HG02840 (cell line): ENCODE measurements around the gene AFAP1.
"Not testable (repeated sequence)": the region's sequence is repeated elsewhere in the genome, so short reads cannot be mapped to it uniquely, and the experiment has no call there.

Experiments used
- ATAC-seq: cut with Tn5 transposase; IDR thresholded peaks from one replicate; pipeline ENCODE4 v1.9.1; 2021; ENCODE audit warnings: mild to moderate bottlenecking, moderate library complexity, moderate number of reproducible peaks; ENCODE audit not compliant: unreplicated experiment, low FRiP score

Gene AFAP1

GRCh38 chr4:7918187-7918586, 21.5 kb downstream of the AFAP1 start:
- not testable (repeated sequence) for ATAC-seq

GRCh38 chr4:7917669-7918068, 22.0 kb downstream of the AFAP1 start:
- no peak for ATAC-seq

GRCh38 chr4:7915875-7916242, 23.8 kb downstream of the AFAP1 start:
- ATAC-seq, result no peak

- no peak for ATAC-seq
Measured at GRCh38 chr4:7912826-7913225, 26.8 kb downstream of the AFAP1 start.

GRCh38 chr4:7910952-7911578, 28.6 kb downstream of the AFAP1 start:
- ATAC-seq, result no peak

GRCh38 chr4:7910263-7910896, 29.3 kb downstream of the AFAP1 start:
- ATAC-seq, result no peak

DNA sequence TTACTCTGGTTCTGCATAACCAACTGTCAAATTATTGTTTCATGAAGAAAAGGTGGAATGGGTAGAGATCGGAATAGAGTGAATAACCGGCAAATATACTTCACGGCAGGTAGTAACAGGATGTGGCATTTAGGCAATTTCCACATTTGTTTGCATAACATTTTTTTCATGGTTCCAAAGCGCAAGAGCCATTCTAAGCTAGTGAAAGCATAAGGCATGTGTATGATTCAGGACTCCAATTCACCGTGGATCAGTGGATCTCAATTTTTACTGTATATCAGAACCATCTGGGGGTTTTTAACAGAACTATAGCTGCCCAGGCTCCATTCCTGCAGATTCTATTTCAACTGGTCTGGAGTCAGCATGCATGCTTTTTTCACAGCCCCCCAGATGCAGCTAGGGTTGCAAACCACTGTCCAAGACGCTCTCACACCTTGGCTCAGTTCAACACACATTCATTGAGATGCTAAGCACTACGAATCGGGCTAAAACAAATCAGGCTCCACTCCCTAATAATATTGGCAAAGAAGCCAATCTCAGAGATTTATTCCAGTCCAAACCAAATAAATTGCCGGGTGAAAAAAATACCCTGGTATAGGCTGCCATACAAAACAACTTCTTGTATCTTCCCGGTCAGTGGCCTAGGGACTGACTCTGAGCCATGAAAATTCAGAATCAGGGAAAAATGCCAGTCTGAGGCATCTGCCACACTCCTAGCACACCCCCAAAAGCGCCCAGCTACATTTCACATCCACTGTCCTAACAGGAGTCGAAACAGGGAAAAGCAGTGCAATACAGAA, 30.0 kb downstream of the AFAP1 start:
- ATAC-seq, result no peak

DNA sequence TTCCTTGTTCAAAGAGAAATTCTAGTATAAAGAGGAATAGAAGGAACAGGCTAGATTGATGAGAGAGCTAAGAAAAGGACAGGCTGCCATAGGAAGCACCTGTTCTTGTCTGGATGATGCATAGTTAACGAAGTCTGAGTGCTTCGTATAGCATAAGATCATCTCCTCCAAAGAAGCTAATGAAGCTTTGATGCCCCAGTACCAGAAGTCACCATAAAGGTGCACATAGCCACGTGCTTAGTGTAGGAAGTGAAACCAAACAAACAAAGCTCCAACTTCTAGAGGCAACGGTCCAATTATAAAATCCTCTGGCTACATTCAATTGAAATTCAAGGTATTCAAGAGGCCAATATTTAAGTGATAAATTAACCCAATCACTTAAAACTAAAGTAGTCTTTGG, 31.0 kb downstream of the AFAP1 start:
- no peak for ATAC-seq

- no peak for ATAC-seq
Measured at GRCh38 chr4:7907142-7907541, 32.5 kb downstream of the AFAP1 start.

DNA sequence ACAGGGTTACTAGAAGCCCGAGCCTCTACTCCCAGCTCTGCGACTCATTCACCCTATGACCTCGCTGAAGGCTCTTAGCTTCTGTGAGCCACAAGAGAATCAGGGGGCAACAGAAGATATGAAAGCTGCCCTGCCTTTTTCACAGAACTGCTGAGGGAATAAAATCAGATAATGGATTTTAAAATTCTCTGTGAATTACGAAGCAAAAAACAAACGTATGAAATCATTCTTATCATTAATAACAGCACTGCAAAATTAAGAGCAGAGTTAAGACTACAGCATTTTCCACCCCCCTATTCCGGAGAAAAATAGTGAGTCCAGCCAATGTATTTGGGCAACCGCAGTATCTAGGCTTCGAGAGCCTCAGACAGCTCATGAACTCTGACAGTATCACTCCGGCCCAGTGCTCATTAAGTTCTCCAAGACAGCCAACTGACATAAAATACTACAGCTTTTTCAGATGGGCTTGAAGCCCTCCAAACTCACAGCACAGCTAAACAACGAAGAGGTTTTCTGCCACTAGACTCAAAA, 33.4 kb downstream of the AFAP1 start:
- ATAC-seq, result no peak

DNA sequence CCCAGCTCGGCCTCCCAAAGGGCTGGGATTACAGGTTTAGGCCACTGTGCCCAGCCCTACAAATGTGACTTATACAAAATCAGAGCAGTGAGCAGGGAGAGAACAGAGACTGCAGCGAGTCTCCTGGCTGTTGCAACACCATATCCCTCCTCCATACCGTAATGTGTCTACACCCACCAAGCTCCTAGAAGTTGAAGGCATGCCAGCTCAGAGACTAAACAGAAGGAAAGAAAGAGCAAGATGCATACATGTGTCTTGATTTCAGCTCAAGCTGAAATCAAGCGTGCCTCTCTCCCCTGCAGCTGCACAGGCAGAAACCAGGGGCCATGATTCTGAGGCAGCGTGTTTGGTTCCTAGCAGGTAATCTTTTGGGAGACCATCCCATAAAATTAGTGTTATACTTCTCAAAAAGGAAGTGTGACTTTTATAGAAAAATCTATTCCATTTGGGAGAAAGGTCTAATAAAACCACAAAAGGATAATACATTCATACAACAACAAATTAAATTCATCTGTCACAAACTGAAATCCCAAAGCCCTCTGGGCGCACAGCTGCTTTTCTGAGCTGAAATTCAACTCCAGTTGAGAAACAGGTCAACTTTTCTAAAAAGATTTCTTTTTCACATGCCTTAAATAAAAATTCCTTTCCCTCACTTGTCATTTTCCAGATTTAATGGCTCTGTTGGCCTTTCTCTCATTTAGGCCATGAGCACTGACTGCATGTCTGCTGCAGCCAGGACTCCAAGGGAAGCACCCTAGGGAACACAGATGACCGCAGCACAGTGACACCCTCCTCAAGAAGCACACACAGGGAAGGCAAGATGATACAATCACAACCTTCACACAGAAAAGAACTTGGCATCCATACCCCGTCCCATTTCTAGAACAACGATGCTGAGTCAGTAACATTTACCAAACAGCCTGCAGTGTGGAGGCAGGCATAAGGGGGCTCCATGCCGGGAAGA, 34.4 kb downstream of the AFAP1 start:
- ATAC-seq, result no peak

GRCh38 chr4:7903791-7904516, 35.7 kb downstream of the AFAP1 start:
- ATAC-seq, result no peak

- no peak for ATAC-seq
Measured at GRCh38 chr4:7902826-7903225, 36.8 kb downstream of the AFAP1 start.

DNA sequence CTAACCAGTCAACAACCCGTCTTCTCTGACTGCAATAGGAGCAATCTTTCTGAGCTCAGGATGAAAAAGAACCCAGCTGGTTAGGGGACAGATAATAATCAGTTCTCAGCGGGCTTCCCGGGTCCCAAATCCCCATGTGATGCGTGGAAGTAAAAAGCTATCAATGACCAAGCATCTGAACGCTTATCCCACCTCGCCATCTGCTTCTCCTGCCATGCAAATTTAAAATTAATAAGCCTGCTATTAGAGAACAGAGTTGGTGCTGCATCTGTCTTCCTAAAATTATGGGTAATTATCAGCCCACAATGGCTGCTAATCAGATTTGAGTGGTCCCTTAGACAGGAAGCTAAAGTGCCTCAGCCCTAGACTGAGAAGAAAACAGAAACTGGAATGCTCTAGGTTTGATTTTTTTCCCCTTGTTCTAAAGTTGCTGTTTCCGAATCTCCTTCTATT, 37.5 kb downstream of the AFAP1 start:
- ATAC-seq, result no peak

DNA sequence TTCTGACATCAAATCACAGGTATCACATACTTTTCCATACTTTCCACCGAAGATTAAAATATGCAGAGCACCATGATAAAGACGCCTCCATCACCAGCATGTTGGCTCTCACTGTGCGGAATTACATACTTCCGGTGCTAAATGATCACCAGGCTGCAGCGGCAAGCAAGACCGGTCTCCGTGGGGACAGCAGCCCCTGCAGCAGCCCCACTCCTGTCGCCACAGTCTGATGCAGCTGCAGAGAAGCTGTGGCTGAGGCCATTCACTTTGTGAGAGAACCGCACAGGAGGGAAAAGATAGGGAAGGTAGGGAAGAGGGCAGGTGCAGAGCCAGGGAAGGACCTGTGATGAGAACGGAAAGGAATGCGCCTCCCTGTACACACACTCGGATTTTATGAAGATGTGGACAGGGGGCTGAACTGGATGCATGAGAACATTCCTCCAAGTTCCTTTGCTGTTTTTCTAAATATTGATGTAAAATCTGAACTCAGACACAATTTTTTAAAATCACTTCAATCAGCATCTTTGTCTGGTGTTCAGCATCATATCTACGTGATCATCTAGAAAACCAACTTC, 38.3 kb downstream of the AFAP1 start:
- ATAC-seq, result no peak

GRCh38 chr4:7900334-7900909, 39.2 kb downstream of the AFAP1 start:
- ATAC-seq, result no peak

DNA sequence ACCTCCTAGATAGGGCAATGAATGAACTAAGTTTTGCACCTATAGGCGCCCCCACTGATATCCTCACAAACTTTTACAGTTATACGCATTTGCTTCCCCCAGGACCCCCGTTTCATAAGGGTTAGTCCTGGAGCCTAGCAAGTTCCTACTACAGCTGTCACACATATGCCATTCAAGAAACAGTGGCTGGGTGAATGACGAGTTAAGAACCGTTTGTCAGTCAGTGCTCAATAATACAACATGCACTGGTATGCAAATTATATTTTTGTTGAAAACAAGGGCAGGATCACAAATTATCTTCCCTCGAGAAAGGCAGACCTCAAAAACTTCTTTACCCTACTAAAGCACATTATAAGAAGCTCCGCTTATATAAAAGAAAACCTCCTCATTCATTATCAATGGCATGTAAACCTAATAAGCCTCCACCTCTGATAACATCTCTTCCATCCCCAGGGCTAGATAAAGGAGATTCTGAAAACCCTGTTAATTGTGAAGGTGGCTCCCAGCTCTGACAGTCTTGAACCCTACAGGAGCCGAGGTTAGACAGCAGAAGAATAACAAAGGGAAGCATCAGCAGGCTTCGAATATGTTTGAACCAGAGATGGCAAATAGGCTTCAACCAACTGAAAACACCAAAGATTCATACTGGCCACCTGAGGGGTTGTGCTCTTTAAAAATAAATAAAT, 40.3 kb downstream of the AFAP1 start:
- ATAC-seq, result no peak

DNA sequence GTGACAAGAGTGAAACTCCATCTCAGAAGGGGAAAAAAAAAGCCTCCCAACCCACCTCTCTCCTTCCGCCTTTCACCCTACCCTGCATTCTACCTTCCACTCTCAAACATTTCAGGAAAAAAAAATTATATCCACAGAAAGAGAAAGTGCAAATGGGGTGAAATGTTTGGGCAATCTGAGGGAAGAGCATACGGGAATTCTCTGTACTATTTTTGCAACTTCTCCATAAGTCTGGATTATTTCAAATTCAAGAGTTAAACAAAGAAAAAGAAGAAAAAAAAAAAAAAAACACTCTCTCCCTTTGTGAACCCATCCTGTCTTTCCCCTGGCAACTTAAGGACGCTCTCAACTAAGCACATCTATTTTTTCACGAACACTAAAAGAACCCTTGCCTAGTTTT, 41.3 kb downstream of the AFAP1 start:
- no peak for ATAC-seq
